WTC11 (cell line): ENCODE measurements around the gene PEX26. TPM values are rescaled to one million over a fixed set of nuclear protein-coding genes. Genes with fewer than 3 reads are reported as not detected.

Source experiments
- ATAC-seq: fragments of 200-7000 bp; cut with Tn5 transposase; 2 replicates; pipeline ENCODE4 v1.10.0; 2021; ENCODE audit warnings: mild to moderate bottlenecking, moderate library complexity
- CTCF ChIA-PET: fragments of 300-600 bp; sonication (Branson Sonifier 250); formaldehyde crosslinking; loops from one replicate; lab custom pipeline; 2021; ENCODE audit warnings: antibody characterized with exemption; lab: Charles Lee
- POLR2A ChIA-PET: fragments of 350-600 bp; sonication (Branson Sonifier 250); formaldehyde crosslinking; loops from one replicate; lab custom pipeline; 2021; ENCODE audit warnings: antibody characterized with exemption; lab: Charles Lee
- DNase-seq: peaks from one replicate; pipeline ENCODE4 v3.0.0; 2021; ENCODE audit warnings: low spot score
- H3K27ac Mint-ChIP-seq: 2 replicates; pipeline ENCODE4 v1.8.0; 2021; ENCODE audit warnings: mixed read lengths
- H3K27me3 Mint-ChIP-seq: 2 replicates; pipeline ENCODE4 v1.8.0; 2021; ENCODE audit warnings: low read depth, mild to moderate bottlenecking, moderate library complexity, mixed read lengths
- H3K36me3 Mint-ChIP-seq: 2 replicates; pipeline ENCODE4 v1.8.0; 2021; ENCODE audit warnings: mixed read lengths
- H3K4me1 Mint-ChIP-seq: 2 replicates; pipeline ENCODE4 v1.8.0; 2022; ENCODE audit warnings: mixed read lengths
- H3K4me3 Mint-ChIP-seq: 2 replicates; pipeline ENCODE4 v1.8.0; 2021; ENCODE audit warnings: mild to moderate bottlenecking, moderate library complexity, mixed read lengths
- H3K9me3 Mint-ChIP-seq: 2 replicates; pipeline ENCODE4 v1.8.0; 2021; ENCODE audit warnings: mixed read lengths
- FOXJ3 ChIP-seq: sonication (generic); formaldehyde crosslinking; IDR thresholded peaks from 2 replicates; pipeline ENCODE4 v1.9.0; 2021; ENCODE audit warnings: missing genetic modification reagents, mild to moderate bottlenecking, borderline replicate concordance
- GTF2I ChIP-seq: fragments of 250-450 bp; sonication (Bioruptor Pico); conservative IDR thresholded peaks from 2 replicates; pipeline ENCODE4 v1.4.0; 2021; ENCODE audit warnings: mild to moderate bottlenecking
- KAT7 ChIP-seq: sonication (generic); formaldehyde crosslinking; IDR thresholded peaks from 2 replicates; pipeline ENCODE4 v1.8.1; 2023; ENCODE audit warnings: missing genetic modification reagents, mild to moderate bottlenecking, borderline replicate concordance
- RORB ChIP-seq: fragments of 250-450 bp; sonication (Bioruptor Pico); IDR thresholded peaks from 2 replicates; pipeline ENCODE4 v1.9.0; 2021; ENCODE audit warnings: mild to moderate bottlenecking
- SMAD4 ChIP-seq: sonication (generic); formaldehyde crosslinking; IDR thresholded peaks from 2 replicates; pipeline ENCODE4 v1.8.0; 2022; ENCODE audit warnings: mild to moderate bottlenecking, missing genetic modification reagents
- SOX15 ChIP-seq: fragments of 250-450 bp; sonication (Bioruptor Pico); IDR thresholded peaks from 2 replicates; pipeline ENCODE4 v1.9.0; 2021; ENCODE audit warnings: mild to moderate bottlenecking
- ZBTB21 ChIP-seq: sonication (generic); formaldehyde crosslinking; IDR thresholded peaks from 2 replicates; pipeline ENCODE4 v1.8.1; 2023; ENCODE audit warnings: mild to moderate bottlenecking, missing genetic modification reagents, borderline replicate concordance
- ZNF263 ChIP-seq: sonication (generic); formaldehyde crosslinking; IDR thresholded peaks from 2 replicates; pipeline ENCODE4 v1.8.1; 2022; ENCODE audit warnings: low read depth, mild to moderate bottlenecking, moderate library complexity, missing genetic modification reagents
- ZNF317 ChIP-seq: sonication (generic); formaldehyde crosslinking; IDR thresholded peaks from 2 replicates; pipeline ENCODE4 v1.8.1; 2023; ENCODE audit warnings: low read depth, mild to moderate bottlenecking, moderate library complexity, missing genetic modification reagents, borderline replicate concordance
- ZNF416 ChIP-seq: fragments of 250-450 bp; sonication (Bioruptor Pico); IDR thresholded peaks from 2 replicates; pipeline ENCODE4 v1.9.0; 2021; ENCODE audit warnings: mild to moderate bottlenecking, inconsistent platforms
- ZNF671 ChIP-seq: fragments of 250-450 bp; sonication (Bioruptor Pico); IDR thresholded peaks from 2 replicates; pipeline ENCODE4 v1.8.0; 2021; ENCODE audit warnings: mild to moderate bottlenecking
- total RNA-seq: library from RNA; stranded (reverse); gene quantifications from 3 replicates; pipeline ENCODE4 v1.2.3, GENCODE V29; 2021
- TF ChIP-seq, protein P1 (sequence below): sonication (generic); formaldehyde crosslinking; IDR thresholded peaks from 2 replicates; pipeline ENCODE4 v1.8.1; 2023; ENCODE audit warnings: mild to moderate bottlenecking, missing genetic modification reagents, borderline replicate concordance
- TF ChIP-seq, protein P2 (sequence below): sonication (generic); formaldehyde crosslinking; conservative IDR thresholded peaks from 2 replicates; pipeline ENCODE4 v1.8.1; 2023; ENCODE audit warnings: mild to moderate bottlenecking, low read depth, missing genetic modification reagents, moderate library complexity
- TF ChIP-seq, protein P3 (sequence below): fragments of 250-450 bp; sonication (Bioruptor Pico); IDR thresholded peaks from 2 replicates; pipeline ENCODE4 v1.9.0; 2021; ENCODE audit warnings: mild to moderate bottlenecking, borderline replicate concordance
- TF ChIP-seq, protein P4 (sequence below): sonication (generic); formaldehyde crosslinking; IDR thresholded peaks from 2 replicates; pipeline ENCODE4 v1.8.1; 2023; ENCODE audit warnings: mild to moderate bottlenecking, moderate library complexity, missing genetic modification reagents
- TF ChIP-seq, protein P5 (sequence below): sonication (generic); formaldehyde crosslinking; IDR thresholded peaks from 2 replicates; pipeline ENCODE4 v1.8.0; 2022; ENCODE audit warnings: mild to moderate bottlenecking, missing genetic modification reagents

Gene PEX26
- total RNA-seq, 1 experiment from 2014 or later: 52.3 TPM

DNA sequence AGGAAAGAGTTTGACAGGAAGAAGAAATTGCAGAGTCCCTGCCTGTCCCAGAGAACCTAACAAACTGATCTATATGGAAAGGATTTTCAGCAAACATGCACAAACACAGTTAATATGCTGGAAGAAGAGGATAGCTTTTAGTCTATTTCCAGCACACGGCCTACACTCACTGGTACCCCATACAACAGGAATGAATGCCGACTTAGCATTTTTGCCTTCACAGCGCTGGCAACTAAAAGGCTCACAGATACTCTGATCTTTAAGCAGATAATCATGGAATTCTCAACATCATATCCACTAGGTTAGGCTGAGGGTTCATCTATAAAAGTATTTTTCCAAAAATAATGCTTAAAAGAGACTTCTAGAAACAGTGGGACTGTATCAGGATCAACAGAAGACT is 23.0 kb downstream of the PEX26 start (continued):
- TF ChIP-seq, protein P1, sequence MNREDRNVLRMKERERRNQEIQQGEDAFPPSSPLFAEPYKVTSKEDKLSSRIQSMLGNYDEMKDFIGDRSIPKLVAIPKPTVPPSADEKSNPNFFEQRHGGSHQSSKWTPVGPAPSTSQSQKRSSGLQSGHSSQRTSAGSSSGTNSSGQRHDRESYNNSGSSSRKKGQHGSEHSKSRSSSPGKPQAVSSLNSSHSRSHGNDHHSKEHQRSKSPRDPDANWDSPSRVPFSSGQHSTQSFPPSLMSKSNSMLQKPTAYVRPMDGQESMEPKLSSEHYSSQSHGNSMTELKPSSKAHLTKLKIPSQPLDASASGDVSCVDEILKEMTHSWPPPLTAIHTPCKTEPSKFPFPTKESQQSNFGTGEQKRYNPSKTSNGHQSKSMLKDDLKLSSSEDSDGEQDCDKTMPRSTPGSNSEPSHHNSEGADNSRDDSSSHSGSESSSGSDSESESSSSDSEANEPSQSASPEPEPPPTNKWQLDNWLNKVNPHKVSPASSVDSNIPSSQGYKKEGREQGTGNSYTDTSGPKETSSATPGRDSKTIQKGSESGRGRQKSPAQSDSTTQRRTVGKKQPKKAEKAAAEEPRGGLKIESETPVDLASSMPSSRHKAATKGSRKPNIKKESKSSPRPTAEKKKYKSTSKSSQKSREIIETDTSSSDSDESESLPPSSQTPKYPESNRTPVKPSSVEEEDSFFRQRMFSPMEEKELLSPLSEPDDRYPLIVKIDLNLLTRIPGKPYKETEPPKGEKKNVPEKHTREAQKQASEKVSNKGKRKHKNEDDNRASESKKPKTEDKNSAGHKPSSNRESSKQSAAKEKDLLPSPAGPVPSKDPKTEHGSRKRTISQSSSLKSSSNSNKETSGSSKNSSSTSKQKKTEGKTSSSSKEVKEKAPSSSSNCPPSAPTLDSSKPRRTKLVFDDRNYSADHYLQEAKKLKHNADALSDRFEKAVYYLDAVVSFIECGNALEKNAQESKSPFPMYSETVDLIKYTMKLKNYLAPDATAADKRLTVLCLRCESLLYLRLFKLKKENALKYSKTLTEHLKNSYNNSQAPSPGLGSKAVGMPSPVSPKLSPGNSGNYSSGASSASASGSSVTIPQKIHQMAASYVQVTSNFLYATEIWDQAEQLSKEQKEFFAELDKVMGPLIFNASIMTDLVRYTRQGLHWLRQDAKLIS (CRISPR knock-in tag): no peak
- TF ChIP-seq SOX15 (CRISPR knock-in tag): no peak
- no peak for TF ChIP-seq RORB (CRISPR knock-in tag)
- no peak for TF ChIP-seq FOXJ3 (CRISPR knock-in tag)
- no peak for TF ChIP-seq ZNF416 (CRISPR knock-in tag)
- no peak for TF ChIP-seq GTF2I (CRISPR knock-in tag)
- no peak for TF ChIP-seq ZBTB21 (CRISPR knock-in tag)

DNA sequence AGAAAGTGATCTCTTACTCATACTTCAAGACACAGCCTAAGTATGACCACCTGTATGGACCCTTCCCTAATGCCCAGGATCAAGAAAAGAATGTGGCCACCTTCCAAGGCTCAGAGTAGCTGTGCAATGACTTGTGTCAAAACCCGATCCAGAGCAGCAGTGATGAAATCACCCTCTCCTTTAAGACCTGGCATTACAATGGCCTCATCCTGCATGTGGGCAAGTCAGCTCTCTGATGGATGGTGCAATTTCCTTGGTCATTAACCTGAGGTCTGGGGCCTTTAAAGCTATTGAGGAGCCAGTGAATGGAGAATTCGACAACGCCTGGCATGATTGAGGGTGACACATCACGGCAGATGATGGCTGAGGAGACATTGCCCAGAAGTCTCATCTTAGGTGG is 23.7 kb downstream of the PEX26 start:
- no peaks in the 10 kb centered on the region for H3K4me1 Mint-ChIP-seq
- no peak overlapping the region for H3K4me3 Mint-ChIP-seq
- ATAC-seq (no peak), DNase-seq (no peak)
- ChIA-PET CTCF (interaction anchor here (0.9 to 1.2 kb wide), 2 partner anchors 9 to 213 kb away, joined by 4 read pairs; partner anchors contain the start of gene TUBA8), POLR2A (no interaction called here)
- peaks cover 10% of the 10 kb centered on the region for H3K27me3 Mint-ChIP-seq
- H3K36me3 Mint-ChIP-seq: peaks cover 10% of the 10 kb centered on the region
- no peak overlapping the region for H3K27ac Mint-ChIP-seq
- TF ChIP-seq ZNF671 (CRISPR knock-in tag): no peak
- TF ChIP-seq, protein P2, sequence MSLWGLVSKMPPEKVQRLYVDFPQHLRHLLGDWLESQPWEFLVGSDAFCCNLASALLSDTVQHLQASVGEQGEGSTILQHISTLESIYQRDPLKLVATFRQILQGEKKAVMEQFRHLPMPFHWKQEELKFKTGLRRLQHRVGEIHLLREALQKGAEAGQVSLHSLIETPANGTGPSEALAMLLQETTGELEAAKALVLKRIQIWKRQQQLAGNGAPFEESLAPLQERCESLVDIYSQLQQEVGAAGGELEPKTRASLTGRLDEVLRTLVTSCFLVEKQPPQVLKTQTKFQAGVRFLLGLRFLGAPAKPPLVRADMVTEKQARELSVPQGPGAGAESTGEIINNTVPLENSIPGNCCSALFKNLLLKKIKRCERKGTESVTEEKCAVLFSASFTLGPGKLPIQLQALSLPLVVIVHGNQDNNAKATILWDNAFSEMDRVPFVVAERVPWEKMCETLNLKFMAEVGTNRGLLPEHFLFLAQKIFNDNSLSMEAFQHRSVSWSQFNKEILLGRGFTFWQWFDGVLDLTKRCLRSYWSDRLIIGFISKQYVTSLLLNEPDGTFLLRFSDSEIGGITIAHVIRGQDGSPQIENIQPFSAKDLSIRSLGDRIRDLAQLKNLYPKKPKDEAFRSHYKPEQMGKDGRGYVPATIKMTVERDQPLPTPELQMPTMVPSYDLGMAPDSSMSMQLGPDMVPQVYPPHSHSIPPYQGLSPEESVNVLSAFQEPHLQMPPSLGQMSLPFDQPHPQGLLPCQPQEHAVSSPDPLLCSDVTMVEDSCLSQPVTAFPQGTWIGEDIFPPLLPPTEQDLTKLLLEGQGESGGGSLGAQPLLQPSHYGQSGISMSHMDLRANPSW (CRISPR knock-in tag): no peak
- TF ChIP-seq RORB (CRISPR knock-in tag): no peak
- no peak for TF ChIP-seq FOXJ3 (CRISPR knock-in tag)
- no peak for TF ChIP-seq KAT7
- no peak for TF ChIP-seq ZNF317 (CRISPR knock-in tag)
- TF ChIP-seq ZNF263: no peak
- TF ChIP-seq, protein P3, sequence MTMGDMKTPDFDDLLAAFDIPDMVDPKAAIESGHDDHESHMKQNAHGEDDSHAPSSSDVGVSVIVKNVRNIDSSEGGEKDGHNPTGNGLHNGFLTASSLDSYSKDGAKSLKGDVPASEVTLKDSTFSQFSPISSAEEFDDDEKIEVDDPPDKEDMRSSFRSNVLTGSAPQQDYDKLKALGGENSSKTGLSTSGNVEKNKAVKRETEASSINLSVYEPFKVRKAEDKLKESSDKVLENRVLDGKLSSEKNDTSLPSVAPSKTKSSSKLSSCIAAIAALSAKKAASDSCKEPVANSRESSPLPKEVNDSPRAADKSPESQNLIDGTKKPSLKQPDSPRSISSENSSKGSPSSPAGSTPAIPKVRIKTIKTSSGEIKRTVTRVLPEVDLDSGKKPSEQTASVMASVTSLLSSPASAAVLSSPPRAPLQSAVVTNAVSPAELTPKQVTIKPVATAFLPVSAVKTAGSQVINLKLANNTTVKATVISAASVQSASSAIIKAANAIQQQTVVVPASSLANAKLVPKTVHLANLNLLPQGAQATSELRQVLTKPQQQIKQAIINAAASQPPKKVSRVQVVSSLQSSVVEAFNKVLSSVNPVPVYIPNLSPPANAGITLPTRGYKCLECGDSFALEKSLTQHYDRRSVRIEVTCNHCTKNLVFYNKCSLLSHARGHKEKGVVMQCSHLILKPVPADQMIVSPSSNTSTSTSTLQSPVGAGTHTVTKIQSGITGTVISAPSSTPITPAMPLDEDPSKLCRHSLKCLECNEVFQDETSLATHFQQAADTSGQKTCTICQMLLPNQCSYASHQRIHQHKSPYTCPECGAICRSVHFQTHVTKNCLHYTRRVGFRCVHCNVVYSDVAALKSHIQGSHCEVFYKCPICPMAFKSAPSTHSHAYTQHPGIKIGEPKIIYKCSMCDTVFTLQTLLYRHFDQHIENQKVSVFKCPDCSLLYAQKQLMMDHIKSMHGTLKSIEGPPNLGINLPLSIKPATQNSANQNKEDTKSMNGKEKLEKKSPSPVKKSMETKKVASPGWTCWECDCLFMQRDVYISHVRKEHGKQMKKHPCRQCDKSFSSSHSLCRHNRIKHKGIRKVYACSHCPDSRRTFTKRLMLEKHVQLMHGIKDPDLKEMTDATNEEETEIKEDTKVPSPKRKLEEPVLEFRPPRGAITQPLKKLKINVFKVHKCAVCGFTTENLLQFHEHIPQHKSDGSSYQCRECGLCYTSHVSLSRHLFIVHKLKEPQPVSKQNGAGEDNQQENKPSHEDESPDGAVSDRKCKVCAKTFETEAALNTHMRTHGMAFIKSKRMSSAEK (CRISPR knock-in tag): no peak
- TF ChIP-seq SMAD4 (CRISPR knock-in tag): no peak
- TF ChIP-seq, protein P4, sequence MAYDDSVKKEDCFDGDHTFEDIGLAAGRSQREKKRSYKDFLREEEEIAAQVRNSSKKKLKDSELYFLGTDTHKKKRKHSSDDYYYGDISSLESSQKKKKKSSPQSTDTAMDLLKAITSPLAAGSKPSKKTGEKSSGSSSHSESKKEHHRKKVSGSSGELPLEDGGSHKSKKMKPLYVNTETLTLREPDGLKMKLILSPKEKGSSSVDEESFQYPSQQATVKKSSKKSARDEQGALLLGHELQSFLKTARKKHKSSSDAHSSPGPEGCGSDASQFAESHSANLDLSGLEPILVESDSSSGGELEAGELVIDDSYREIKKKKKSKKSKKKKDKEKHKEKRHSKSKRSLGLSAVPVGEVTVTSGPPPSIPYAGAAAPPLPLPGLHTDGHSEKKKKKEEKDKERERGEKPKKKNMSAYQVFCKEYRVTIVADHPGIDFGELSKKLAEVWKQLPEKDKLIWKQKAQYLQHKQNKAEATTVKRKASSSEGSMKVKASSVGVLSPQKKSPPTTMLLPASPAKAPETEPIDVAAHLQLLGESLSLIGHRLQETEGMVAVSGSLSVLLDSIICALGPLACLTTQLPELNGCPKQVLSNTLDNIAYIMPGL (CRISPR knock-in tag): no peak
- TF ChIP-seq, protein P5, sequence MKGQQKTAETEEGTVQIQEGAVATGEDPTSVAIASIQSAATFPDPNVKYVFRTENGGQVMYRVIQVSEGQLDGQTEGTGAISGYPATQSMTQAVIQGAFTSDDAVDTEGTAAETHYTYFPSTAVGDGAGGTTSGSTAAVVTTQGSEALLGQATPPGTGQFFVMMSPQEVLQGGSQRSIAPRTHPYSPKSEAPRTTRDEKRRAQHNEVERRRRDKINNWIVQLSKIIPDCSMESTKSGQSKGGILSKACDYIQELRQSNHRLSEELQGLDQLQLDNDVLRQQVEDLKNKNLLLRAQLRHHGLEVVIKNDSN (CRISPR knock-in tag): no peak
- peaks cover 22% of the 10 kb centered on the region for H3K9me3 Mint-ChIP-seq
